Renal cortex interstitium (tissue), 11 donors: ENCODE data around the gene CRACR2A. TPM values are rescaled to one million over a fixed set of nuclear protein-coding genes. Genes with fewer than 3 reads are reported as not detected.

Source experiments
- DNase-seq, 11 donors: peaks; one replicate each; pipeline ENCODE4 v3.0.0-alpha.2; 2013; ENCODE audit warnings: low read depth in 9 of 11, low spot score in 4 of 11; ENCODE audit errors: extremely low read depth in 1 of 11
- polyA plus RNA-seq, 3 donors: library from polyadenylated mRNA; unstranded; fragments of 120-200 nt; gene quantifications; one replicate each; pipeline ENCODE4 v1.2.1, GENCODE V29; 2013; ENCODE audit not compliant: insufficient read length in 3 of 3

Gene CRACR2A
- polyA plus RNA-seq, 3 donors: 1.3 to 2.2 (median 1.5) TPM

GRCh38 chr12:3592856-3593625, 159.9 kb downstream of the CRACR2A start:
- DNase-seq: no peak

GRCh38 chr12:3589745-3590144, 163.2 kb downstream of the CRACR2A start:
- no peak for DNase-seq

- no peak for DNase-seq
These were observed 165.4 kb downstream of the CRACR2A start for GRCh38 chr12:3587402-3588013.

- DNase-seq: no peak
These were observed 169.1 kb downstream of the CRACR2A start for GRCh38 chr12:3583656-3584334.

GRCh38 chr12:3580094-3580749, 172.7 kb downstream of the CRACR2A start:
- no peak for DNase-seq

GRCh38 chr12:3579446-3580093, 173.3 kb downstream of the CRACR2A start:
- DNase-seq: no peak

- DNase-seq: no peak
These were observed 174.4 kb downstream of the CRACR2A start for GRCh38 chr12:3578557-3578956.

GRCh38 chr12:3576891-3577290, 176.0 kb downstream of the CRACR2A start:
- DNase-seq: no peak

GRCh38 chr12:3574986-3575385, 177.9 kb downstream of the CRACR2A start:
- no peak for DNase-seq

GRCh38 chr12:3572560-3572959, 180.3 kb downstream of the CRACR2A start:
- no peak for DNase-seq

- peak in 2 of 11 donors; percentile 9 to 22 for DNase-seq
These were observed 181.2 kb downstream of the CRACR2A start for GRCh38 chr12:3571724-3572123.

GRCh38 chr12:3571323-3571722, 181.6 kb downstream of the CRACR2A start:
- DNase-seq: no peak

GRCh38 chr12:3568695-3569094, 184.2 kb downstream of the CRACR2A start:
- no peak for DNase-seq

- DNase-seq: no peak
These were observed 186.9 kb downstream of the CRACR2A start for GRCh38 chr12:3565985-3566384.

Other genes starting within 250 kb of the CRACR2A start
- gene PARP11, start 120.3 kb upstream of the CRACR2A start, polyA plus RNA-seq: 10 to 100 TPM; 17.9 to 20.8 (median 19.0) TPM